NOMO-1 treated with DMSO at 0.1 percent for 48 hours (cell line): ENCODE results near the gene TP53I11.

Experiments
- DNase-seq: peaks from one replicate; lab custom pipeline; 2025; ENCODE audit not compliant: unreplicated experiment; lab: John Stamatoyannopoulos, UW

TP53I11 gene

GRCh38 chr11:44941259-44942021, 9.2 kb downstream of the TP53I11 start:
- no peak for DNase-seq

- no peak for DNase-seq
Measured at GRCh38 chr11:44940835-44941234, 9.8 kb downstream of the TP53I11 start.

GRCh38 chr11:44940404-44940803, 10.3 kb downstream of the TP53I11 start:
- no peak for DNase-seq

GRCh38 chr11:44939673-44940395, 10.8 kb downstream of the TP53I11 start:
- DNase-seq: peak; percentile 29

- no peak for DNase-seq
Measured at GRCh38 chr11:44938066-44938691, 12.5 kb downstream of the TP53I11 start.

GRCh38 chr11:44936951-44937543, 13.6 kb downstream of the TP53I11 start:
- DNase-seq: no peak

- peak; percentile 51 for DNase-seq
Measured at GRCh38 chr11:44936525-44936924, 14.2 kb downstream of the TP53I11 start.

- no peak for DNase-seq
Measured at GRCh38 chr11:44934735-44935250, 15.9 kb downstream of the TP53I11 start.

GRCh38 chr11:44934110-44934509, 16.6 kb downstream of the TP53I11 start:
- DNase-seq: no peak

GRCh38 chr11:44931466-44931865, 19.2 kb downstream of the TP53I11 start:
- no peak for DNase-seq

GRCh38 chr11:44930588-44931302, 19.9 kb downstream of the TP53I11 start:
- DNase-seq: no peak

- no peak for DNase-seq
Measured at GRCh38 chr11:44928816-44929215, 21.9 kb downstream of the TP53I11 start.

- DNase-seq: no peak
Measured at GRCh38 chr11:44928144-44928543, 22.5 kb downstream of the TP53I11 start.

GRCh38 chr11:44927174-44927661, 23.5 kb downstream of the TP53I11 start:
- DNase-seq: peak; percentile 9

- DNase-seq: no peak
Measured at GRCh38 chr11:44926036-44926435, 24.6 kb downstream of the TP53I11 start.

- DNase-seq: no peak
Measured at GRCh38 chr11:44923806-44924205, 26.9 kb downstream of the TP53I11 start.

GRCh38 chr11:44923115-44923514, 27.6 kb downstream of the TP53I11 start:
- DNase-seq: no peak

GRCh38 chr11:44920451-44920850, 30.2 kb downstream of the TP53I11 start:
- DNase-seq: no peak

- no peak for DNase-seq
Measured at GRCh38 chr11:44917741-44918140, 32.9 kb downstream of the TP53I11 start.

GRCh38 chr11:44916801-44917385, 33.8 kb downstream of the TP53I11 start:
- no peak for DNase-seq
